Duodenal mucosa (tissue), 2 donors: Measurements from ENCODE around the gene FGFR4.
A peak's percentile ranks its signal among the peaks of the same experiment; 100 is the strongest.

Source experiments
- H3K27ac ChIP-seq: one replicate; pipeline ENCODE4 v1.7.0; 2013; ENCODE audit warnings: low read depth, low read length
- H3K27me3 ChIP-seq, 2 donors: one replicate each; pipeline ENCODE4 v1.7.0; 2013; ENCODE audit warnings: low read length in 2 of 2, control low read depth in 1 of 2; ENCODE audit not compliant: insufficient read depth in 2 of 2, control insufficient read depth in 1 of 2
- H3K36me3 ChIP-seq, 2 donors: one replicate each; pipeline ENCODE4 v1.7.0; 2013; ENCODE audit warnings: low read length in 2 of 2, control low read depth in 1 of 2; ENCODE audit not compliant: insufficient read depth in 2 of 2, control insufficient read depth in 1 of 2
- H3K4me1 ChIP-seq, 2 donors: one replicate each; pipeline ENCODE4 v1.7.0; 2013; ENCODE audit warnings: low read length in 2 of 2, control low read depth in 1 of 2; ENCODE audit not compliant: insufficient read depth in 2 of 2, control insufficient read depth in 1 of 2
- H3K4me3 ChIP-seq, 2 donors: one replicate each; pipeline ENCODE4 v1.7.0; 2013; ENCODE audit warnings: low read length in 2 of 2, low read depth in 1 of 2
- H3K9ac ChIP-seq, 2 donors: one replicate each; pipeline ENCODE4 v1.7.0; 2013; ENCODE audit warnings: low read length in 2 of 2, low read depth in 1 of 2
- H3K9me3 ChIP-seq, 2 donors: one replicate each; pipeline ENCODE4 v1.7.0; 2013; ENCODE audit warnings: low read length in 2 of 2, control low read depth in 1 of 2; ENCODE audit not compliant: control insufficient read depth in 1 of 2

Gene FGFR4

DNA sequence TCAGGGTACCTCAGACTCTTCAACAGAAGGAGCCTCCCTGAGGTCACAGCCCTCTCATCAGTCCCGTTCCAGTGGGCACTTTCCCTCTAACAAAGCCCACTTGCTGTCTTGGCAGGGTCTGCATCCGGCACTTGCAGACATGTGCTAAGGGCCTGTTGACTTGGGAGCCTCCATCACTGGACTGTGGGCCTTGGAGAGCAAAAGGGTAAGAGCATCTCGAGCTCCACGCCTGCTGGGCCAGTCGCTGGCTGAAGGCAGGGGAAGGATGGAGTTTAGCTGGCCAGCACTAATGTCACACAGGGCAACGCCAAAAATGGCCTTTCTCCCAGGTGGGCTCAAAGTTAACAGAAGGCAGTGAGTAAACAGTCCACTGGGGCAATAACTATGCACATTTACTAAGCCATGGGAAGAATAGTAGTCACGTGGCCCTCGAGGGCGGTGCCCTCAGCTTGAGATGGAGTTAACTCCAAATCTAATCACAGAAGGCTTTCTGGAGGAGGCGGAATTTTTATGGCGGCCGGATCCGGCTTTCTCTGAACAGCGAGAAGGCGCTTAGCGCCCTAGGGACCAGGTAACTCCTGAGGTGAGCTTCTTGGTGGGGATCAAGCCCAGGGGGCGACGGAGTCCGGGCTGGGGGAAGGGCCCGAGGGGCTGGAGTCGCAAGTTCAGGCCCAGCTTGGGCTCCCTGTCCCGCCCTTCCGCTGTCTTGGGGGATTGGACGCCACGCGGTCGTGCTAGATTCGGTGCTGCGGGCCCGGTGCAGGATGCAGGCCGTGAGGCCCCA is 44.8 kb downstream of the FGFR4 start:
- no peaks in the 10 kb centered on the region for H3K9me3 ChIP-seq
- peaks cover 16 to 21% of the 10 kb centered on the region in 2 donors for H3K4me1 ChIP-seq
- H3K9ac ChIP-seq, result no peak overlapping the region
- H3K4me3 ChIP-seq, result no peak overlapping the region
- H3K27ac ChIP-seq, result no peak overlapping the region
- H3K36me3 ChIP-seq, result peaks cover 8 to 10% of the 10 kb centered on the region in 2 donors
- no peaks in the 10 kb centered on the region for H3K27me3 ChIP-seq

DNA sequence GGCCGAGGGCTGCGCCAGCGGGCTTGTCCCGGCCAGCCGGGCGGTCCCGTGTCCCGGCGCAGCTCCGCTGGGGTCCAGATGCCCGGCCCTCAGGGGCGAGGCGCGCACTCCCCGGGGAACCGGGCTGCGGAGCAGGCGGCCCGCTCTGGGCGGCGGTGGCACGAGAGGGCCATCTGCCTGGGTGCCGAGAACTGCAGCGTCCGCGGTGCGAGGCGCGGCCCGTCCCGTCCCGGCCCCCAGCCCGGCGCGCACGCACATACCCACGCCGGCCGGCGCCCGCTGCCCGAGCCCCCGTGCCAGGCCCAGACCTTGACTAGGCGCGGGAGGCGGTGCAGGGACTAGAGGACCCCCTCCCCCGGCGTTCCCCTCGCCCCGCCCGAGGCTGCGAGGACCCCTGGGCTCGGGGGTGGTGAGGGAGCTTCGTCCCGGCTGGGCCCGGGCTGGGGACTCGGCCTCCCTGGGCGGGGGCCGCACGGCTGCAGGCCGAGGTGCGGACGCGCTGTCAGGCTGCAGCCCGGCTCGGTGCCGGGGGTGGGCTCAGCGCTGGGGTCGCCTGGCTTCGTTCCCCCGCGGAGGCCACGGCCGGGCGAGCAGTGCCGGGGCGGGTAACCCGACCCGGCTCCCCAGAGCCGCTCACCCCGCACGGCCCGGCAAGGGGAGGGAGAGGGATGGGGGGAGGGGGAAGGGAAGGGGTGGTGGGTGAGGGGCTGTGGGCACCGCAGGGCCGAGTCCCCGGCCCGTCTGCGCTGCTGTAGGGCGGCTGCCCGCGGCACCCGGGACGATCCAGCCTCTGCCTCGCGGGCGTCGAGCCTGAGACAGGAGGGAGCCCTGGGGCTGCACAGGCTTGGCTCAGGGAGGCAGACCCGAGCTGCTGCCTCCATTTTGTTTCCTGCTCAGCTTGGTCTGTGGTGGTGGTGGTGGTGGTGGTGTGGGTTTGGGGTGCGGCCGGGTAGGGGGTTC is 45.7 kb downstream of the FGFR4 start:
- peak overlapping the region; percentile 73 to 87 for H3K9ac ChIP-seq
- no peaks in the 10 kb centered on the region for H3K27me3 ChIP-seq

DNA sequence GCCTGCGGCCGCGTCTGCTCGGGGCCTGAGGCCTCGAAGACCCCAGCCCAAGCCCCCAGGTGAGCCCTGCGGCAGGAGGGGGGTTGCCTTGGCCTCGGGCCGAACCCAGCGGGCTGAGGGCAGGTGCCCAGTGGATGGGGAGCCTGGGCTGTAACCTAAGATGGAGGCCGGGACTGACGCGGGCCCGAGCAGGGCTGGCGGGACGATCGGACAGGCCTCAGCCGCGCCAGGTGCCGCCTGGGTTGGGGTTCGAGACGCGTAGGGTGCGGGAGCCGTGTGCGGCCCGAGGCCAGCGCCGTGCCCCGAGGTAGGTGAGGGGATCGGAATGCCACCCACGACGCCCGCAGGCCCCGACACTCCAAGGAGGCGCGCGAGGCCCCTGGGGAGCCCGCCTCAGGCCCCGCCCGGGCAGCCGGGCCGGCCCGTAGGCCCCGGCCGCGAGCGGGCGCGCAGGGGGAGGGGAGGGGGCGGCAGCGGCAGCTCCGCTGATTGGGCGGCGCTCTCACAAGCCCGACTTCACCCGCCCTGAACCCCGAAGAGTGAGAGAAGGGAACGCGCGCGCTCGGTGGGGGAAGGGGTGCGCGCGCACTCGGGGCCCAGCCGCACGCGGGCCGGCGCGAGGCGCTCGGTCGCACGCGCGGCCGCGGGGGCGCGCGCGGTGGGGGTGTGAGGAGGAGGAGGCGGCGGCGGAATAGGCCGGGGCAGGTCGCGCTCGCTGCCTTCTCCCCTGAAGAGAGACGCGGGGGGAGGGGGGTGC is 46.6 kb downstream of the FGFR4 start, which contains the start of gene NSD1:
TSS of gene NSD1 (plus strand) at position 678 of the 757 bp plus-strand sequence. CDS start 1,331 bp downstream, outside the sequence.
- peaks cover 10 to 19% of the 10 kb centered on the region in 2 donors for H3K36me3 ChIP-seq
- H3K9ac ChIP-seq, result peak within 1 kb of the TSS; percentile 73 to 87
- no peaks in the 10 kb centered on the region for H3K27me3 ChIP-seq
- peak within 1 kb of the TSS; percentile 85 for H3K27ac ChIP-seq
- no peaks in the 10 kb centered on the region for H3K9me3 ChIP-seq
- H3K4me1 ChIP-seq, result peaks cover 24 to 31% of the 10 kb centered on the region in 2 donors
- peak within 1 kb of the TSS; percentile 80 to 83 for H3K4me3 ChIP-seq

More for the DNA sequence above, 45.7 kb downstream of the FGFR4 start:
- Histone ChIP-seq H3K4me1 (peaks cover 24 to 30% of the 10 kb centered on the region in 2 donors), H3K9me3 (no peaks in the 10 kb centered on the region), H3K36me3 (peaks cover 10 to 11% of the 10 kb centered on the region in 2 donors), H3K27ac (peak overlapping the region; percentile 85), H3K4me3 (peak overlapping the region; percentile 63 to 72)

DNA sequence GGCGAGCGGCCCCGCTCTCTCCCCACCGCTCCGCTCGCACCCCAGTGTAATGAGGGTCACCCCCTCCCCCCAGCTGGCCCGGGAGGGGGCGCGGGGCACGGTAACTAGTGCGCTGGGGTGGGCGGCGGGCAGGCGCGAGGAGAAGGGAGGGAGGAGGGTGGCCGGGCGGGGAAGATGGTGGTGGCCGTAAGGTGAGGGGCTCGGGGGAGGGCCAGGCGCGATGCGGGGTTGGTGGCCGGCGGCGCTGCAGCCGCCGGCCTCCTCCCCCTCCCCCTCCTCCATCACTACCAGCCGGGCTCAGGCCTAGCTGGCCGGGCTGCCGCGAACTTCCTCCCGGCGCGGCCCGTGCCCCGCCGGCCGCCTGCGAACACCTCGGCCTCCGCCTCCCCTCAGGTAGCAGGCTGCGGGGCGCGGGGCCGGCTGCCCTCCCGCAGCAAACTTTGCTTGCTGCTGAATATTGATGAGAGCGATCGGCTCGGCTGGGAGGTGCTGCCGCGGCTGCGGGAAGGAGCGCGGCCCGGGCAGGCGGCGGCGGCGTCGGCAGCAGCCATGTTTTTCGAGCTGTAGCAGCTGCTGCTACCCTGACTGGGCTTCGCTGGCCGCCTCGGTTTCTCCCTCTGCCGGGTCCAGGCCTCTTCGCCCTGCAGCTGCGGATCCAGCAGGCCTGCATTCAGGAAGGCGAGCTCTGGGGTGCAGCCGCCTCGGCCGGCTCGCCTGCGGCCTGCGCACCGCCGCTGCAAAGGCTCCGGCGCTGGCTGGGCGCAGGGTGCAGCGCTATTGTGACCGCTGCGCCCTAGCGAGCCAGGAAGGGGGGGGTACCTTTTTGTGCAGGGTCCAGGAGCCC is 47.4 kb downstream of the FGFR4 start:
- peaks cover 24 to 31% of the 10 kb centered on the region in 2 donors for H3K4me1 ChIP-seq

DNA sequence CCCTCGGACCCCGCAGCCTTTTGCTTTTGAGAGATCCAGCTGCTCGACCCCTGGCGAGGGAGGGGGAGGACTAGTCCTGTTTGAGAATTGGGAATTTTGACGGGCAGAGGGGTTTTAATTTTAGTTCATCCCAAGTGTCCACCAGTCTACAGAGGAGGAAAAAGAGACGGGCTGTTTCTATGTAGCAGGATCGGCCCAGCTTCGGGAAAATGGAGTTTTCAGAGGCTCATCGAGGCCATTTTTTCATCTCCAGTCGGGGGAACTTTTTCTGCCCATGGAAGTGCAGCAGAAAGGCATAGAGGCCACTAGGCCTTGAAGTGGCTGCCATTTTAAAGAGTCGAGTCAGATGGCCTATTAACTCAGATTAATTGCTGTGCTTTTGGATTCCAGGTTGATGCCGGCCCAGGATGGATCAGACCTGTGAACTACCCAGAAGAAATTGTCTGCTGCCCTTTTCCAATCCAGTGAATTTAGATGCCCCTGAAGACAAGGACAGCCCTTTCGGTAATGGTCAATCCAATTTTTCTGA is 48.0 kb downstream of the FGFR4 start:
- Histone ChIP-seq H3K36me3 (peaks cover 10 to 21% of the 10 kb centered on the region in 2 donors), H3K4me1 (peaks cover 24 to 31% of the 10 kb centered on the region in 2 donors), H3K9ac (peak overlapping the region; percentile 70 to 73), H3K27ac (peak overlapping the region; percentile 75), H3K27me3 (no peaks in the 10 kb centered on the region), H3K9me3 (no peaks in the 10 kb centered on the region), H3K4me3 (peak overlapping the region; percentile 80 to 83)

More for the DNA sequence above, 47.4 kb downstream of the FGFR4 start:
- H3K9me3 ChIP-seq, result no peaks in the 10 kb centered on the region
- H3K4me3 ChIP-seq, result peak overlapping the region; percentile 80 to 83
- H3K36me3 ChIP-seq, result peaks cover 10 to 21% of the 10 kb centered on the region in 2 donors
- no peaks in the 10 kb centered on the region for H3K27me3 ChIP-seq
- peak overlapping the region; percentile 75 for H3K27ac ChIP-seq
- peak overlapping the region; percentile 70 to 73 for H3K9ac ChIP-seq

DNA sequence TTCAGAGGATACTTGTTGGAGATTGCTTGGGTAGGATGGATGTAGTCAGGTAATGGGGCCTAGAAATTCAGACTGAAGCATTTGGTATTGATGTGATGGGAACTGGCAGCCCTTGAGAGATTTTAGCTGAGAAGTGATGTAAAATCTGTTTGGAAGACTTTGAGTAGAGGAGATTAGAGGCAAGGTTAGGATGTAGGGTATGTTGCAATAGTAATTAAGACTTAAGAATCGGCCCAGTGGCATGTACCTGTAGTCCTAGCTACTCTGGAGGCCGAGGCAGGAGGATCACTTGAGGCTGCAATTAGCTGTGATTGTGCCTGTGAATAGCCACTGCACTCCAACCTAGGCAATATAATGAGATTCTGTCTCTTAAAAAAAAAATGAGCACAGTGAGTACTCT is 53.6 kb downstream of the FGFR4 start:
- H3K36me3 ChIP-seq, result peaks cover 9 to 50% of the 10 kb centered on the region in 2 donors
- peaks cover 18 to 22% of the 10 kb centered on the region in 2 donors for H3K4me1 ChIP-seq
- H3K27ac ChIP-seq, result no peak overlapping the region
- no peak overlapping the region for H3K4me3 ChIP-seq
- H3K9ac ChIP-seq, result no peak overlapping the region
- H3K27me3 ChIP-seq, result no peaks in the 10 kb centered on the region
- H3K9me3 ChIP-seq, result no peaks in the 10 kb centered on the region

DNA sequence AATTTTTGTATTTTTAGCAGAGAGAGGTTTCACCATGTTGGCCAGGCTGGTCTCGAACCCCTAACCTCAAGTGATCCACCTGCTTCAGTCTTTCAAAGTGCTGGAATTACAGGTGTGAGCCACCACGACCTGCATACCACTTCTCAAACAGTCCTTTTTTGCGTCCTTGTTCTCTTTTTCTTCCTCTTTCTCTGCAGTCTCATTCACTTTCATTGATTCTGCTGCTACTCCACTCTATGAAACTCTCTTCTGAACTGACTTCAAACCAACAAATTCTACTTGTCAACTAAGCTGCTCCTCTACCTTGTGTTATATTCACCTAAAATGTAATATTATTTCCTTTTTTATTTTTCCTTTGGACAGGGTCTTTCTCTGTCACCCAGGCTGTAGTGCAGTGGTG is 54.8 kb downstream of the FGFR4 start:
- no peaks in the 10 kb centered on the region for H3K27me3 ChIP-seq
- H3K9me3 ChIP-seq, result no peaks in the 10 kb centered on the region
- H3K9ac ChIP-seq, result no peak overlapping the region
- peaks cover 8 to 10% of the 10 kb centered on the region in 2 donors for H3K4me1 ChIP-seq
- H3K36me3 ChIP-seq, result peaks cover 4 to 50% of the 10 kb centered on the region in 2 donors
- no peak overlapping the region for H3K27ac ChIP-seq
- no peak overlapping the region for H3K4me3 ChIP-seq

DNA sequence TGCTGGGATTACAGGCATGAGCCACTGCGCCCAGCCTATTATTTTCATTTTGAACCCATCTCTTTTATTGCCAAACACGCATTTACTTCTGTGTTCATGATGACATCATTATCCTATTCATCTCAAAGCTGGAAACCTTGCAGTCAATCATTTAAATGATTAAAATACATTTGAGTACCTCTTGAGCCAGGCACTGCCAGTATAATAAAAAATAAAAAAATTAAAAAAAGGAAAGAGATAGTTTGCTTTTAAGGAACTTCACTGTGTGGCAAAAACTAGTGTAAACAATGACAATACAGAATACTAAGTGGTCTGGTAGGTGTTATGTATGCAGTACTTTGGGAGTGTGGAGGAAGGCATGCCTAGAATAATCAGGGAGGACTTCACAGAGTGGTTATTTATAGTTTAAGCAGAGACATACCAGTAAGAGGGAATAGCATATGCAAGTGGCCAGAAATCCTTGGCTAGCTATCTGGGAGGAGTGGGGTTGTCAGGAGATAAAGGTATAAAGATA is 55.4 kb downstream of the FGFR4 start:
- H3K9ac ChIP-seq, result no peak overlapping the region
- H3K36me3 ChIP-seq, result peaks cover 7 to 55% of the 10 kb centered on the region in 2 donors
- H3K27ac ChIP-seq, result no peak overlapping the region

More for the DNA sequence above, 55.4 kb downstream of the FGFR4 start:
- H3K9me3 ChIP-seq, result no peaks in the 10 kb centered on the region
- H3K4me3 ChIP-seq, result no peak overlapping the region
- peaks cover 3% of the 10 kb centered on the region in 2 donors for H3K4me1 ChIP-seq
- no peaks in the 10 kb centered on the region for H3K27me3 ChIP-seq
